WERI-Rb-1 (cell line): ENCODE results near the gene GPR37.

Experiments used
- DNase-seq: peaks from one replicate; pipeline ENCODE4 v3.0.0-alpha.2; 2020
- H3K27ac ChIP-seq: fragments of 250-450 bp; sonication (Bioruptor Pico); 2 replicates; pipeline ENCODE4 v1.5.1; 2020; ENCODE audit warnings: mild to moderate bottlenecking, moderate library complexity
- H3K27me3 ChIP-seq: fragments of 250-450 bp; sonication (Bioruptor Pico); 2 replicates; pipeline ENCODE4 v1.5.1; 2021; ENCODE audit warnings: mild to moderate bottlenecking, low read depth, moderate library complexity; ENCODE audit not compliant: insufficient read depth, severe bottlenecking
- H3K36me3 ChIP-seq: fragments of 250-450 bp; sonication (Bioruptor Pico); 2 replicates; pipeline ENCODE4 v1.5.1; 2020; ENCODE audit warnings: mild to moderate bottlenecking, moderate library complexity
- H3K4me3 ChIP-seq: 2 replicates; pipeline ENCODE4 v1.5.1; 2011; ENCODE audit warnings: low read depth, mild to moderate bottlenecking, control low read depth, low read length
- H3K9me3 ChIP-seq: fragments of 250-450 bp; sonication (Bioruptor Pico); 2 replicates; pipeline ENCODE4 v1.5.1; 2021; ENCODE audit warnings: mild to moderate bottlenecking, moderate library complexity; ENCODE audit not compliant: severe bottlenecking
- CTCF ChIP-seq: IDR thresholded peaks from 2 replicates; pipeline ENCODE4 v1.5.1; 2011; ENCODE audit warnings: low read depth, mild to moderate bottlenecking, control low read depth, inconsistent platforms, low read length

The GPR37 gene

GRCh38 chr7:124723012-124723411, 42.6 kb downstream of the GPR37 start:
- Histone ChIP-seq H3K27me3 (no peaks in the 10 kb centered on the region), H3K27ac (no peak overlapping the region), H3K36me3 (no peaks in the 10 kb centered on the region), H3K4me3 (no peak overlapping the region), H3K9me3 (no peaks in the 10 kb centered on the region)
- DNase-seq: no peak
- no peak for TF ChIP-seq CTCF

- Histone ChIP-seq H3K36me3 (no peaks in the 10 kb centered on the region), H3K27me3 (no peaks in the 10 kb centered on the region), H3K4me3 (no peak overlapping the region), H3K9me3 (no peaks in the 10 kb centered on the region), H3K27ac (no peak overlapping the region)
- no peak for DNase-seq
- TF ChIP-seq CTCF: no peak
These were observed 43.3 kb downstream of the GPR37 start for GRCh38 chr7:124722292-124722691.

DNA sequence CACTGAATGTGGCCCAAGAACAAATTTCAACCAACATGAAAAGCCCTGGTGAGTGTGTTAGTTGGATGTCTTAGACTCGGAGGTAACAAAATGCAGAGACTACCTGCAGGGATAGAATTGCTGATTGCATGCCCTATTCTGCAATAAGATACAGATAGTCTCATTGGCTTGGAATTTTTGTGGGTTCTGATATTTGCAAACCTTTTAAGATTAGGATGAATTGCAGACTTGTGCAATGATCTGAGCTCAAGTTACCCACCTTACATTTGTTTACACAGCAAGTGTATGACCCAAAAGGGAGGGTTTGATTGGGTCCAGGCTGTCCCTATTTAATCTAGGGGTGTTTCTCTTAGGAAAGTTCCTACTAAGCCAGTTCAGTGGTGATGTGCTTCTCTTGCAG, 45.4 kb downstream of the GPR37 start:
- H3K27ac ChIP-seq: no peak overlapping the region
- H3K9me3 ChIP-seq: no peaks in the 10 kb centered on the region
- DNase-seq: no peak
- no peaks in the 10 kb centered on the region for H3K27me3 ChIP-seq
- no peaks in the 10 kb centered on the region for H3K36me3 ChIP-seq
- no peak overlapping the region for H3K4me3 ChIP-seq
- TF ChIP-seq CTCF: no peak

- H3K9me3 ChIP-seq: no peaks in the 10 kb centered on the region
- TF ChIP-seq CTCF: no peak
- H3K27me3 ChIP-seq: no peaks in the 10 kb centered on the region
- H3K36me3 ChIP-seq: no peaks in the 10 kb centered on the region
- no peak overlapping the region for H3K4me3 ChIP-seq
- no peak for DNase-seq
- no peak overlapping the region for H3K27ac ChIP-seq
These were observed 47.4 kb downstream of the GPR37 start for GRCh38 chr7:124718032-124718766.

- no peak overlapping the region for H3K4me3 ChIP-seq
- TF ChIP-seq CTCF: no peak
- no peaks in the 10 kb centered on the region for H3K9me3 ChIP-seq
- no peak overlapping the region for H3K27ac ChIP-seq
- no peaks in the 10 kb centered on the region for H3K27me3 ChIP-seq
- no peaks in the 10 kb centered on the region for H3K36me3 ChIP-seq
- no peak for DNase-seq
These were observed 48.7 kb downstream of the GPR37 start for GRCh38 chr7:124716894-124717293.

DNA sequence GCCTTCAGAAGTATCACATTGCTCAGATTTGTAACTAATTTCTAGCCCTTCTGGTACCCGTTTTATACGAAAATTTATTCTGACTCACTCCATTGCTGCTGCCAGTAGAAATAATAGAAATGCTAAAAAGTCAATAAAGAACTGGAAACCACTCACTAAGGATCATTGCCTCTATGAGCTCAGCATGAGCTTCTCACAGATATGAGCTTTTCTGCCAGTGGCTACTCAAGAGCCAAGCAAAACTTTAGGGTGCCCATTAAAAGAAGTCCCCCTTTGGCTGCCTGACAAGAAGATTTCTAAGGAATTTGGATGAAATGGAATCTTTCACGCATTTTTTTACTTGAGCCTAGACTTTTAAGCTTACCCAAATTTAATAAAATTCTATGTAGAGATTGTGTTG, 52.5 kb downstream of the GPR37 start:
- no peak for TF ChIP-seq CTCF
- DNase-seq: no peak
- peaks cover 3% of the 10 kb centered on the region for H3K9me3 ChIP-seq
- no peaks in the 10 kb centered on the region for H3K27me3 ChIP-seq
- H3K4me3 ChIP-seq: no peak overlapping the region
- H3K36me3 ChIP-seq: no peaks in the 10 kb centered on the region
- no peak overlapping the region for H3K27ac ChIP-seq
